Measurements from ENCODE around the gene TFF3. TPM values are rescaled to one million over a fixed set of nuclear protein-coding genes. Genes with fewer than 3 reads are reported as not detected.

TFF3 gene
- total RNA-seq, 1 donor = not detected

GRCh38 chr21:42319851-42320572 is 4.8 kb upstream of the TFF3 start:
- no peak for TF ChIP-seq CTCF (IDR thresholded peaks at IDR 0.05; ENCODE audit: extremely low read depth, low read depth, low read length)
- H3K9me3 ChIP-seq (ENCODE audit: low read depth, low read length) = no peaks in the 10 kb centered on the region
- H4K20me1 ChIP-seq (ENCODE audit: insufficient read depth, low read length) = no peaks in the 10 kb centered on the region

GRCh38 chr21:42319376-42319775 is 4.2 kb upstream of the TFF3 start:
- H3K27me3 ChIP-seq (ENCODE audit: insufficient read depth, low read length) = no peaks in the 10 kb centered on the region
- no peak for DNase-seq (ENCODE audit: insufficient read length, low spot score, missing footprints)
- no peaks in the 10 kb centered on the region for H3K4me1 ChIP-seq (ENCODE audit: insufficient read depth, low read length)
- H3K4me2 ChIP-seq (ENCODE audit: insufficient read depth, low read length) = no peak overlapping the region
- H4K20me1 ChIP-seq (ENCODE audit: insufficient read depth, low read length) = no peaks in the 10 kb centered on the region
- H2AFZ ChIP-seq (ENCODE audit: low read length) = no peak overlapping the region
- TF ChIP-seq CTCF (IDR thresholded peaks at IDR 0.05; ENCODE audit: extremely low read depth, low read depth, low read length) = no peak
- no peaks in the 10 kb centered on the region for H3K36me3 ChIP-seq (ENCODE audit: insufficient read depth, low read length)
- no peak overlapping the region for H3K27ac ChIP-seq (ENCODE audit: low read depth, low read length)
- no peak overlapping the region for H3K4me3 ChIP-seq (ENCODE audit: insufficient read depth, low read length)
- no peaks in the 10 kb centered on the region for H3K79me2 ChIP-seq (ENCODE audit: insufficient read depth, low read length)
- no peaks in the 10 kb centered on the region for H3K9me3 ChIP-seq (ENCODE audit: low read depth, low read length)

More at GRCh38 chr21:42319851-42320572, 4.8 kb upstream of the TFF3 start:
- Histone ChIP-seq H3K36me3 (ENCODE audit: insufficient read depth, low read length) (no peaks in the 10 kb centered on the region), H2AFZ (ENCODE audit: low read length) (no peak overlapping the region), H3K4me1 (ENCODE audit: insufficient read depth, low read length) (no peaks in the 10 kb centered on the region), H3K79me2 (ENCODE audit: insufficient read depth, low read length) (no peaks in the 10 kb centered on the region), H3K4me2 (ENCODE audit: insufficient read depth, low read length) (no peak overlapping the region), H3K4me3 (ENCODE audit: insufficient read depth, low read length) (no peak overlapping the region), H3K27me3 (ENCODE audit: insufficient read depth, low read length) (no peaks in the 10 kb centered on the region), H3K27ac (ENCODE audit: low read depth, low read length) (no peak overlapping the region)
- DNase-seq (ENCODE audit: insufficient read length, low spot score, missing footprints) = no peak

GRCh38 chr21:42317826-42318746 is 2.9 kb upstream of the TFF3 start:
- Histone ChIP-seq H3K4me3 (ENCODE audit: insufficient read depth, low read length) (no peak overlapping the region), H3K79me2 (ENCODE audit: insufficient read depth, low read length) (no peaks in the 10 kb centered on the region), H4K20me1 (ENCODE audit: insufficient read depth, low read length) (no peaks in the 10 kb centered on the region), H3K27ac (ENCODE audit: low read depth, low read length) (no peak overlapping the region), H3K27me3 (ENCODE audit: insufficient read depth, low read length) (no peaks in the 10 kb centered on the region), H3K4me2 (ENCODE audit: insufficient read depth, low read length) (no peak overlapping the region), H2AFZ (ENCODE audit: low read length) (no peak overlapping the region), H3K9me3 (ENCODE audit: low read depth, low read length) (no peaks in the 10 kb centered on the region), H3K36me3 (ENCODE audit: insufficient read depth, low read length) (no peaks in the 10 kb centered on the region), H3K4me1 (ENCODE audit: insufficient read depth, low read length) (no peaks in the 10 kb centered on the region)
- no peak for DNase-seq (ENCODE audit: insufficient read length, low spot score, missing footprints)
- TF ChIP-seq CTCF (IDR thresholded peaks at IDR 0.05; ENCODE audit: extremely low read depth, low read depth, low read length) = no peak

- no peaks in the 10 kb centered on the region for H3K36me3 ChIP-seq (ENCODE audit: insufficient read depth, low read length)
These were observed 2.1 kb upstream of the TFF3 start for GRCh38 chr21:42317341-42317741.

More at GRCh38 chr21:42317341-42317741, 2.1 kb upstream of the TFF3 start:
- Histone ChIP-seq H4K20me1 (ENCODE audit: insufficient read depth, low read length) (no peaks in the 10 kb centered on the region), H2AFZ (ENCODE audit: low read length) (no peak overlapping the region), H3K4me2 (ENCODE audit: insufficient read depth, low read length) (no peak overlapping the region), H3K4me3 (ENCODE audit: insufficient read depth, low read length) (no peak overlapping the region), H3K79me2 (ENCODE audit: insufficient read depth, low read length) (no peaks in the 10 kb centered on the region), H3K27me3 (ENCODE audit: insufficient read depth, low read length) (no peaks in the 10 kb centered on the region), H3K27ac (ENCODE audit: low read depth, low read length) (no peak overlapping the region), H3K9me3 (ENCODE audit: low read depth, low read length) (no peaks in the 10 kb centered on the region), H3K4me1 (ENCODE audit: insufficient read depth, low read length) (no peaks in the 10 kb centered on the region)
- TF ChIP-seq CTCF (IDR thresholded peaks at IDR 0.05; ENCODE audit: extremely low read depth, low read depth, low read length) = no peak
- DNase-seq (ENCODE audit: insufficient read length, low spot score, missing footprints) = peak; percentile 4
